Aorta (tissue), 4 donors: Measurements from ENCODE around the gene CYP2S1. TPM values are rescaled to one million over a fixed set of nuclear protein-coding genes. Genes with fewer than 3 reads are reported as not detected.

ENCODE experiments used
- polyA plus RNA-seq, 2 donors: library from polyadenylated mRNA; stranded (reverse); fragments of 200-250 nt; gene quantifications; one replicate each; pipeline ENCODE4 v1.2.3, GENCODE V29; 2013
- total RNA-seq, 2 donors: library from RNA; stranded (reverse); fragmentation: NEBNext Ultra II Directional; extraction: Animal tissue kit (Norgen Biotek cat#: 25700); gene quantifications; one replicate each; pipeline ENCODE4 v1.2.1, GENCODE V29; 2021
- donor health status: healthy with polysubstance abuse.
- donor health status: Bipolar disorder and iron deficiency.
- donor health status: DM: no; HTN: no; CAD: no.
- donor health status: DM: yes; HTN: yes; CAD: no.

Gene CYP2S1
- total and polyA plus RNA-seq, 4 donors = 1.7 to 11.5 (median 2.5) TPM; not detected in 1

Other genes starting within 250 kb of the CYP2S1 start
- not detected for gene CYP2B6, start 201.9 kb upstream of the CYP2S1 start, total RNA-seq
- gene CYP2B6, start 201.9 kb upstream of the CYP2S1 start, polyA plus RNA-seq = 1 to 10 TPM in 1 of 2 donors, not detected in 1; 1.6 TPM
- not detected for gene CYP2A13, start 104.8 kb upstream of the CYP2S1 start, total RNA-seq
- gene CYP2A13, start 104.8 kb upstream of the CYP2S1 start, polyA plus RNA-seq = not detected
- not detected for gene CYP2F1, start 78.8 kb upstream of the CYP2S1 start, total RNA-seq
- not detected for gene CYP2F1, start 78.8 kb upstream of the CYP2S1 start, polyA plus RNA-seq
- gene AXL, start 26.0 kb downstream of the CYP2S1 start, total RNA-seq = 100 to 1,000 TPM; 106 TPM
- gene AXL, start 26.0 kb downstream of the CYP2S1 start, polyA plus RNA-seq = 10 to 100 TPM; 14.8 to 44.6 TPM
- 100 to 1,000 TPM; 155 to 156 TPM for gene HNRNPUL1, start 71.2 kb downstream of the CYP2S1 start, total RNA-seq
- gene HNRNPUL1, start 71.2 kb downstream of the CYP2S1 start, polyA plus RNA-seq = 10 to 100 TPM; 59.5 to 82.5 TPM
- gene CCDC97, start 117.0 kb downstream of the CYP2S1 start, total RNA-seq = 10 to 100 TPM; 18.7 to 24.3 TPM
- 10 to 100 TPM in 1 of 2 donors, 1 to 10 TPM in 1; 7.0 to 10.8 TPM for gene CCDC97, start 117.0 kb downstream of the CYP2S1 start, polyA plus RNA-seq
- gene TGFB1, start 160.7 kb downstream of the CYP2S1 start, total RNA-seq = 10 to 100 TPM; 81.6 to 97.5 TPM
- 10 to 100 TPM; 25.4 to 56.6 TPM for gene TGFB1, start 160.7 kb downstream of the CYP2S1 start, polyA plus RNA-seq
- 1 to 10 TPM; 4.1 to 5.6 TPM for gene B9D2, start 170.9 kb downstream of the CYP2S1 start, total RNA-seq
- 10 to 100 TPM in 1 of 2 donors, 1 to 10 TPM in 1; 1.6 to 13.5 TPM for gene B9D2, start 170.9 kb downstream of the CYP2S1 start, polyA plus RNA-seq
- gene TMEM91, start 183.3 kb downstream of the CYP2S1 start, total RNA-seq = 10 to 100 TPM in 1 of 2 donors, 1 to 10 TPM in 1; 9.5 to 28.2 TPM
- gene TMEM91, start 183.3 kb downstream of the CYP2S1 start, polyA plus RNA-seq = 10 to 100 TPM in 1 of 2 donors, 1 to 10 TPM in 1; 8.9 to 55.8 TPM
- gene EXOSC5, start 204.1 kb downstream of the CYP2S1 start, total RNA-seq = 1 to 10 TPM; 5.5 to 8.7 TPM
- gene EXOSC5, start 204.1 kb downstream of the CYP2S1 start, polyA plus RNA-seq = 10 to 100 TPM in 1 of 2 donors, 1 to 10 TPM in 1; 9.9 to 15.4 TPM
- gene BCKDHA, start 204.6 kb downstream of the CYP2S1 start, total RNA-seq = 10 to 100 TPM; 11.6 to 15.2 TPM
- gene BCKDHA, start 204.6 kb downstream of the CYP2S1 start, polyA plus RNA-seq = 10 to 100 TPM; 11.1 to 50.6 TPM
- gene B3GNT8, start 234.2 kb downstream of the CYP2S1 start, total RNA-seq = 1 to 10 TPM; 3.2 to 3.9 TPM
- gene B3GNT8, start 234.2 kb downstream of the CYP2S1 start, polyA plus RNA-seq = 1 to 10 TPM; 3.7 to 7.4 TPM
- 10 to 100 TPM; 28.3 to 31.5 TPM for gene DMAC2, start 246.7 kb downstream of the CYP2S1 start, total RNA-seq
- 10 to 100 TPM; 32.0 to 41.6 TPM for gene DMAC2, start 246.7 kb downstream of the CYP2S1 start, polyA plus RNA-seq
- not detected for gene ERICH4, start 249.9 kb downstream of the CYP2S1 start, total RNA-seq
- 10 to 100 TPM in 1 of 2 donors, not detected in 1; 13.4 TPM for gene ERICH4, start 249.9 kb downstream of the CYP2S1 start, polyA plus RNA-seq